K562 (cell line): Measurements from ENCODE around the gene RPL18A. TPM values are rescaled to one million over a fixed set of nuclear protein-coding genes. Genes with fewer than 3 reads are reported as not detected.

ENCODE experiments used
- ATAC-seq: fragments of 200-7000 bp; cut with Tn5 transposase; 3 replicates; pipeline ENCODE4 v1.9.1; 2020; ENCODE audit warnings: moderate library complexity
- BruUV-seq: library from RNA; stranded (reverse); fragments of 400-500 nt; replicated peaks from 2 replicates; lab custom pipeline; 2021; lab: Mats Ljungman, UMichigan
- CTCF ChIA-PET: fragments of 300-600 bp; formaldehyde crosslinking; extraction: SDS; loops from one replicate; lab custom pipeline; 2021; ENCODE audit warnings: low intra/inter-chr PET ratio; lab: Yijun Ruan, JAX
- POLR2A ChIA-PET: fragments of 300-600, 350-650 bp; sonication (Branson Sonifier 250); formaldehyde crosslinking; extraction: SDS; loops from one replicate; lab custom pipeline; 2021; ENCODE audit warnings: antibody characterized with exemption, inconsistent platforms; lab: Yijun Ruan, JAX
- DNase-seq, 4 experiments: peaks; one replicate each; pipeline versions ENCODE4 v3.0.0 to v3.0.0-alpha.2; 2011 to 2018; ENCODE audit warnings: low spot score in 3 of 4, mixed read lengths in 3 of 4; ENCODE audit errors: extremely low read depth in 1 of 4
- FAIRE-seq: peaks from 2 replicates; lab custom pipeline; 2011; peaks lifted over from hg19 to GRCh38; lab: Jason Lieb, UNC
- H2AFZ ChIP-seq: 2 replicates; pipeline ENCODE4 v1.6.0; 2011; ENCODE audit warnings: low read depth, low read length, control low read depth, inconsistent platforms
- H3K27ac ChIP-seq: fragments of 200-600 bp; 3 replicates; pipeline ENCODE4 v1.8.0; 2011; ENCODE audit warnings: low read depth, mild to moderate bottlenecking, control low read depth, inconsistent platforms, low read length, moderate library complexity, mixed read lengths; ENCODE audit errors: extremely low read depth
- H3K27me3 ChIP-seq, 2 experiments: fragments of 300-600 bp in 1 of 2; 2 replicates in 1 of 2; 3 replicates in 1 of 2; pipeline versions ENCODE4 v1.6.0 to v1.8.0; 2011; ENCODE audit warnings: inconsistent platforms in 2 of 2, low read length in 2 of 2, mild to moderate bottlenecking in 1 of 2, mixed read lengths in 1 of 2, moderate library complexity in 1 of 2; ENCODE audit not compliant: control insufficient read depth in 2 of 2, insufficient read depth in 2 of 2
- H3K36me3 ChIP-seq: fragments of 300-600 bp; 3 replicates; pipeline ENCODE4 v1.8.0; 2011; ENCODE audit warnings: mild to moderate bottlenecking, low read length, inconsistent platforms; ENCODE audit not compliant: control insufficient read depth, insufficient read depth
- H3K4me1 ChIP-seq, 2 experiments: fragments of 200-600 bp in 1 of 2; replicated peaks in 1 of 2; 2 replicates in 1 of 2; 3 replicates in 1 of 2; pipeline versions ENCODE4 v1.5.1 to v1.8.0; 2011; ENCODE audit warnings: inconsistent platforms in 2 of 2, low read length in 2 of 2, mild to moderate bottlenecking in 1 of 2, mixed read lengths in 1 of 2, moderate library complexity in 1 of 2; ENCODE audit not compliant: control insufficient read depth in 2 of 2, insufficient read depth in 2 of 2
- H3K4me2 ChIP-seq: 2 replicates; pipeline ENCODE4 v1.6.1; 2011; ENCODE audit warnings: low read length, control low read depth, inconsistent platforms, mixed read lengths; ENCODE audit not compliant: insufficient read depth
- H3K4me3 ChIP-seq: fragments of 200-600 bp; sonication (generic), shearing (Covaris generic); 2 replicates; pipeline ENCODE4 v1.5.1; 2016; ENCODE audit warnings: control low read depth, inconsistent platforms
- H3K79me2 ChIP-seq: fragments of 200-600 bp; 3 replicates; pipeline ENCODE4 v1.8.0; 2011; ENCODE audit warnings: low read length, inconsistent platforms; ENCODE audit not compliant: control insufficient read depth, insufficient read depth
- H3K9ac ChIP-seq, 2 experiments: 2 replicates each; pipeline versions ENCODE4 v1.6.0 to v1.6.1; 2011; ENCODE audit warnings: low read depth in 2 of 2, low read length in 2 of 2, control low read depth in 1 of 2, inconsistent platforms in 1 of 2, mild to moderate bottlenecking in 1 of 2, mixed read lengths in 1 of 2; ENCODE audit not compliant: insufficient read depth in 1 of 2
- H3K9me1 ChIP-seq: one replicate; pipeline ENCODE4 v1.6.0; 2011; ENCODE audit warnings: inconsistent platforms, mild to moderate bottlenecking, low read length, moderate library complexity; ENCODE audit not compliant: control insufficient read depth, insufficient read depth
- H3K9me3 ChIP-seq: replicated peaks from 2 replicates; pipeline ENCODE4 v1.5.1; 2011; ENCODE audit warnings: low read depth, low read length, inconsistent platforms; ENCODE audit not compliant: control insufficient read depth, insufficient read depth
- H4K20me1 ChIP-seq: replicated peaks from 2 replicates; pipeline ENCODE4 v1.6.1; 2011; ENCODE audit warnings: low read length, inconsistent platforms, mixed read lengths; ENCODE audit not compliant: control insufficient read depth, insufficient read depth
- AFF4 ChIP-seq: sonication (generic); formaldehyde crosslinking; IDR thresholded peaks from 2 replicates; pipeline ENCODE4 v1.8.0; 2023; ENCODE audit warnings: mild to moderate bottlenecking, missing genetic modification reagents
- ID3 ChIP-seq, 2 experiments: fragments of 250-450 bp in 1 of 2; fragments of 450-650 bp in 1 of 2; sonication (Bioruptor Pico) in 1 of 2; IDR thresholded peaks; 2 replicates each; pipeline versions ENCODE4 v1.6.1 to v1.8.0; 2016 to 2021; ENCODE audit warnings: mild to moderate bottlenecking in 2 of 2, moderate library complexity in 2 of 2, missing compliant biosample characterization in 1 of 2, missing genetic modification characterization in 1 of 2
- KAT2B ChIP-seq: IDR thresholded peaks from one replicate; pipeline ENCODE4 v1.6.1; 2012; ENCODE audit warnings: low read depth, mild to moderate bottlenecking, control low read depth, inconsistent platforms, low read length, moderate library complexity
- KDM1A ChIP-seq, 2 experiments: fragments of 450-650 bp; IDR thresholded peaks; 2 replicates each; pipeline ENCODE4 v1.6.1; 2016; ENCODE audit warnings: mild to moderate bottlenecking in 2 of 2
- NFIC ChIP-seq: fragments of 450-650 bp; IDR thresholded peaks from 2 replicates; pipeline ENCODE4 v1.6.1; 2017; ENCODE audit warnings: mild to moderate bottlenecking, inconsistent platforms
- RBM25 ChIP-seq: fragments of 200-400 bp; formaldehyde crosslinking; IDR thresholded peaks from 2 replicates; pipeline ENCODE4 v1.6.1; 2018; ENCODE audit warnings: low read length, low read depth, moderate library complexity; ENCODE audit not compliant: severe bottlenecking
- RUNX1 ChIP-seq: sonication (generic); IDR thresholded peaks from 2 replicates; pipeline ENCODE4 v1.6.1; 2016; ENCODE audit warnings: antibody characterized with exemption, low read depth
- ZMIZ1 ChIP-seq, 2 experiments: fragments of 150-350 bp in 1 of 2; IDR thresholded peaks; 2 replicates each; pipeline ENCODE4 v1.6.1; 2012 to 2016; ENCODE audit warnings: low read depth in 2 of 2, low read length in 2 of 2, mild to moderate bottlenecking in 1 of 2, moderate library complexity in 1 of 2
- ZNF436 ChIP-seq: fragments of 250-450, 450-650 bp; sonication (Bioruptor Pico); formaldehyde crosslinking; IDR thresholded peaks from 2 replicates; pipeline ENCODE4 v1.7.0; 2020; ENCODE audit warnings: mild to moderate bottlenecking
- ZNF584 ChIP-seq: fragments of 200-800 bp; sonication (Bioruptor generic); IDR thresholded peaks from 2 replicates; pipeline ENCODE4 v1.6.1; 2016; ENCODE audit warnings: low read depth, mild to moderate bottlenecking, missing genetic modification characterization, missing compliant biosample characterization
- WGBS: fragments of 100-300 bp; shearing (Covaris generic); methylation state at CpG from one replicate; pipeline ENCODE4 v1.1.6; 2016; ENCODE audit warnings: low coverage, mixed read lengths; ENCODE audit not compliant: insufficient coverage; ENCODE audit errors: missing lambda C conversion rate; 5-methylcytosine and 5-hydroxymethylcytosine counted together
- in situ Hi-C: fragments of 300-500 bp; cut with MboI; formaldehyde crosslinking; loops from 4 replicates; pipeline ENCODE4 v1.15.0; 2018; ENCODE audit warnings: inconsistent platforms, mixed read lengths
- intact Hi-C: fragments of 100-400 bp; cut with micrococcal nuclease; formaldehyde crosslinking; loops from 2 replicates; pipeline ENCODE4 v1.14.2; 2022
- polyA plus RNA-seq, 8 experiments: library from polyadenylated mRNA; depleted of rRNA in 4 of 8; stranded (reverse) in 5 of 8; unstranded in 3 of 8; fragments of >200 nt; fragmentation: Nextera tagmentation in 2 of 8; fragmentation: Illumina TruSeq in 1 of 8; extraction: Ambion mirVana in 2 of 8; extraction: Trizol in 1 of 8; gene quantifications; 2 replicates each; pipeline versions ENCODE4 v1.2.1 to v1.2.3, GENCODE V29; 2011 to 2014; ENCODE audit warnings: inconsistent platforms in 1 of 8, missing spikeins in 1 of 8
- total RNA-seq, 7 experiments: library from RNA; depleted of rRNA in 6 of 7; stranded (reverse); fragments of >200 nt in 6 of 7; fragmentation: Illumina TruSeq in 2 of 7; extraction: Trizol in 2 of 7; gene quantifications; 2 replicates each; pipeline versions ENCODE4 v1.2.1 to v1.2.3, GENCODE V29; 2011 to 2021; ENCODE audit warnings: low replicate concordance in 1 of 7

RPL18A gene
- total and polyA plus RNA-seq, 9 of the 15 experiments (the other 6 are each of a cell fraction or from before 2014, with no cell fraction given), result 626 to 2,882 (median 1,895) TPM

- TF ChIP-seq AFF4 (CRISPR knock-in tag), result no peak
- TF ChIP-seq RBM25, result peak; percentile 84
- TF ChIP-seq NFIC, result no peak
These were observed 21.7 kb upstream of the RPL18A start (continued) for GRCh38 chr19:17837972-17838371.

GRCh38 chr19:17840019-17840418, 19.7 kb upstream of the RPL18A start:
- H3K27ac ChIP-seq, result no peak overlapping the region
- H3K9me1 ChIP-seq, result peaks cover 4% of the 10 kb centered on the region
- no peaks in the 10 kb centered on the region for H3K9me3 ChIP-seq
- ChIA-PET POLR2A (no interaction called here), CTCF (no interaction called here)
- DNase-seq (peak in 1 of 4 experiments; percentile 7), FAIRE-seq (no peak), ATAC-seq (no peak)
- 16% methylated on average over 6 of the region's 6 CpGs for WGBS
- no peak overlapping the region for H3K4me3 ChIP-seq
- no peak overlapping the region for H3K4me2 ChIP-seq
- no TSS peak for BruUV-seq
- H3K27me3 ChIP-seq, result peaks cover 7 to 25% of the 10 kb centered on the region in 2 experiments; a peak in 3 of 5 replicates
- H3K79me2 ChIP-seq, result peaks cover 10% of the 10 kb centered on the region; the same call in 2 of the 3 replicates
- H4K20me1 ChIP-seq, result no peaks in the 10 kb centered on the region
- H2AFZ ChIP-seq, result no peak overlapping the region
- H3K9ac ChIP-seq, result no peak overlapping the region
- peaks cover 0 to 39% of the 10 kb centered on the region in 2 experiments; a peak in 3 of 5 replicates for H3K4me1 ChIP-seq
- in situ Hi-C loops (no loop called here), intact Hi-C loops (no loop called here)
- no peaks in the 10 kb centered on the region for H3K36me3 ChIP-seq
- TF ChIP-seq ZNF436 (CRISPR knock-in tag) (0 out of 2 replicates have a peak, but pooled peaks have one; percentile 27), KAT2B (no peak), ZMIZ1 (IDR thresholded peaks at IDR 0.05; ENCODE audit: low read depth in 2 of 2, low read length in 2 of 2) (no peak), KDM1A (IDR thresholded peaks at IDR 0.05) (0 out of 4 replicates have a peak, but pooled peaks of 1 of the 2 experiments have one; percentile 11), ZNF584 (CRISPR knock-in tag) (no peak), RUNX1 (no peak), ID3 (CRISPR knock-in tag; IDR thresholded peaks at IDR 0.05) (no peak), ID3 (tag; IDR thresholded peaks at IDR 0.05) (no peak)
